Smooth muscle cell (in vitro differentiated cells): ENCODE results near the gene KDM4B. TPM values are rescaled to one million over a fixed set of nuclear protein-coding genes. Genes with fewer than 3 reads are reported as not detected.

Experiments
- DNase-seq: peaks from one replicate; lab custom pipeline; 2025; ENCODE audit not compliant: unreplicated experiment; lab: John Stamatoyannopoulos, UW
- H2AFZ ChIP-seq: fragments of 200-600 bp; sonication (generic); 2 replicates; pipeline ENCODE4 v1.6.0; 2016; ENCODE audit warnings: antibody characterized with exemption, low read depth, mild to moderate bottlenecking
- H3F3A ChIP-seq: fragments of 200-600 bp; sonication (generic); 2 replicates; pipeline ENCODE4 v1.6.0; 2017; ENCODE audit warnings: antibody characterized with exemption, low read depth
- H3K27ac ChIP-seq: fragments of 200-600 bp; sonication (generic); 2 replicates; pipeline ENCODE4 v1.5.1; 2016; ENCODE audit warnings: low read depth, mild to moderate bottlenecking
- H3K27me3 ChIP-seq: fragments of 200-600 bp; sonication (generic); 2 replicates; pipeline ENCODE4 v1.6.1; 2016; ENCODE audit warnings: low read depth, mild to moderate bottlenecking
- H3K36me3 ChIP-seq: fragments of 200-600 bp; sonication (generic); 2 replicates; pipeline ENCODE4 v1.5.1; 2016; ENCODE audit warnings: low read depth
- H3K4me1 ChIP-seq: fragments of 200-600 bp; sonication (generic); 2 replicates; pipeline ENCODE4 v1.5.1; 2016; ENCODE audit warnings: low read depth
- H3K4me2 ChIP-seq: fragments of 200-600 bp; sonication (generic); 2 replicates; pipeline ENCODE4 v1.6.0; 2016; ENCODE audit warnings: mild to moderate bottlenecking
- H3K4me3 ChIP-seq: fragments of 200-600 bp; sonication (generic); 2 replicates; pipeline ENCODE4 v1.5.1; 2016; ENCODE audit warnings: mild to moderate bottlenecking
- H3K79me2 ChIP-seq: fragments of 200-600 bp; sonication (generic); 2 replicates; pipeline ENCODE4 v1.6.0; 2016; ENCODE audit warnings: low read depth, mild to moderate bottlenecking
- H3K9ac ChIP-seq: fragments of 200-600 bp; sonication (generic); 2 replicates; pipeline ENCODE4 v1.6.0; 2016; ENCODE audit warnings: low read depth
- H3K9me3 ChIP-seq: fragments of 200-600 bp; sonication (generic); replicated peaks from 2 replicates; pipeline ENCODE4 v1.5.1; 2016; ENCODE audit warnings: low read depth
- H4K20me1 ChIP-seq: fragments of 200-600 bp; sonication (generic); 2 replicates; pipeline ENCODE4 v1.6.0; 2016; ENCODE audit warnings: low read depth
- WGBS: methylation state at CpG from one replicate; pipeline ENCODE4 v1.1.7; 2016; ENCODE audit warnings: low lambda C conversion rate; 5-methylcytosine and 5-hydroxymethylcytosine counted together
- polyA plus RNA-seq: library from polyadenylated mRNA; unstranded; fragments of >200 nt; fragmentation: Nextera tagmentation; extraction: Ambion mirVana; gene quantifications from 2 replicates; pipeline ENCODE4 v1.2.1, GENCODE V29; 2016
- total RNA-seq: library from RNA; depleted of rRNA; stranded (reverse); fragments of >200 nt; gene quantifications from 2 replicates; pipeline ENCODE4 v1.2.3, GENCODE V29; 2014
- TF ChIP-seq, protein P1 (sequence below): fragments of 200-600 bp; sonication (generic); IDR thresholded peaks from 2 replicates; pipeline ENCODE4 v1.5.1; 2017; ENCODE audit warnings: borderline replicate concordance, mild to moderate bottlenecking, antibody characterized with exemption; ENCODE audit not compliant: insufficient read depth, poor library complexity, severe bottlenecking

KDM4B gene
- total and polyA plus RNA-seq, 2 experiments from 2014 or later: 27.9 to 32.3 TPM

DNA sequence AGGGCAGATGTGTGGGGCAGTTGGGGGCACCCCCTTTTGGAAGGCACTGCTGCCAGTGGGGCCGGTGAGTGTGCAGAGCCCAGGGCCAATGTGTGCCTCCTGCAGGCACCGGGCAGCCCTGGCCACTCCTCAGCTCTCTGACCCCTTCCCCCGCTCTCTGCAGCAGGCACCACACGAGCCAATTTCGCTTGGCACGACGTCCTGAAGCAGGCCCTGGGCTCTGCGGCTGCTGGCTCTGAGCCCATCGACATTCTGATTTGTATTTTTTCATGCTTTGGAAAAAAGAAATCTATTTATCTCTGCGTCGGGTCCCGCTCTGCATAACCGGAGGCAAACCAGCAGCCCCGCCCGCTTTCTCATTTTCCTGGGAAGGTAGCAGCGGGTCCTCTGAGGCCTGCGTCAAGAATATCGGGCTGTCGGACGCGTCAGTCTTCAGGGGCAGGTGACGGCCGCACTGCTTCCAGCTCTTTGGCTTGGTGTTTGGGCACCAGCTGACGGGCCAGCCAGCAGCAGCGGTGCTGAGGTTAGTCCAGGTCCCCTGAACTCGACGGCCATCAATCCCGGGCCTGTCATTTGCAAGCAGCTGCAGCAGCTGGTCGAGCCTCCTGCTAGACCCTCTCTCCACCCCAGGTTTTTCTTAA lies 134.3 kb downstream of the KDM4B start:
- Histone ChIP-seq H3K4me3 (no peak overlapping the region), H3K36me3 (peaks cover 11% of the 10 kb centered on the region), H4K20me1 (peaks cover 78% of the 10 kb centered on the region), H3K9me3 (peaks cover 9% of the 10 kb centered on the region), H3K79me2 (no peaks in the 10 kb centered on the region), H2AFZ (no peak overlapping the region), H3K27ac (no peak overlapping the region), H3K4me2 (no peak overlapping the region), H3K4me1 (no peaks in the 10 kb centered on the region), H3K9ac (no peak overlapping the region), H3F3A (no peaks in the 10 kb centered on the region), H3K27me3 (no peaks in the 10 kb centered on the region)
- no peak for DNase-seq
- TF ChIP-seq, protein P1, sequence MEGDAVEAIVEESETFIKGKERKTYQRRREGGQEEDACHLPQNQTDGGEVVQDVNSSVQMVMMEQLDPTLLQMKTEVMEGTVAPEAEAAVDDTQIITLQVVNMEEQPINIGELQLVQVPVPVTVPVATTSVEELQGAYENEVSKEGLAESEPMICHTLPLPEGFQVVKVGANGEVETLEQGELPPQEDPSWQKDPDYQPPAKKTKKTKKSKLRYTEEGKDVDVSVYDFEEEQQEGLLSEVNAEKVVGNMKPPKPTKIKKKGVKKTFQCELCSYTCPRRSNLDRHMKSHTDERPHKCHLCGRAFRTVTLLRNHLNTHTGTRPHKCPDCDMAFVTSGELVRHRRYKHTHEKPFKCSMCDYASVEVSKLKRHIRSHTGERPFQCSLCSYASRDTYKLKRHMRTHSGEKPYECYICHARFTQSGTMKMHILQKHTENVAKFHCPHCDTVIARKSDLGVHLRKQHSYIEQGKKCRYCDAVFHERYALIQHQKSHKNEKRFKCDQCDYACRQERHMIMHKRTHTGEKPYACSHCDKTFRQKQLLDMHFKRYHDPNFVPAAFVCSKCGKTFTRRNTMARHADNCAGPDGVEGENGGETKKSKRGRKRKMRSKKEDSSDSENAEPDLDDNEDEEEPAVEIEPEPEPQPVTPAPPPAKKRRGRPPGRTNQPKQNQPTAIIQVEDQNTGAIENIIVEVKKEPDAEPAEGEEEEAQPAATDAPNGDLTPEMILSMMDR: no peak
- WGBS: 95% methylated on average over 29 of the region's 29 CpGs

DNA sequence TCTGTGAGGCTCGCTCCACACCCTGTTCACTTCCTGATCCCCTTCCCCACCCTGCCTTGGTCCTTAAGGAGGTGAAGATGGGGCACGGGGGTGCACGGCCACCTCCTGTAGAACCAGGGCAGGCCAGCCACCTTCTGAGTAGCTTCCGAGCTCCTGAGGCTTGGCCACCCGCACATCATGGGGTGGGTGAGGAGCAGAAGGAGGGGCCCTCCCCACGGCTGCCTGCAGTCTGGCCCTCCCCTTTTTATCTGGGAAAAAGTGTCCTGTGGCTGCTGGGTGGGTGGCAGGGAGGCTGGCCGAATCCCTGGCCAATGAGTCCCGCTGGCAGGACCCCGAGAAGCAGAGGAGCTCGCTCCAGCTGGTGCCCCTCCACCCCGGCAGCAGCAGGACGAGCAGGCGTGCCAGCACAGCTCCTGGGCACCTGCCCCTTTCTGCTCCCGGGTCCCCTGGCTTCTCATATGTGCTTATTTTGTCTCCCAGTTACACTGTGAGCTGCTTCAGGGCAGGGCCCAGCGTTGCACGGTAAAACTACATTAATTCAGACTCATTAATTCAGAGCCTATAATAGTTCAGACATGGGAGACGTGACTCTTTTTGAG lies 135.0 kb downstream of the KDM4B start:
- no peaks in the 10 kb centered on the region for H3K27me3 ChIP-seq
- no peak overlapping the region for H2AFZ ChIP-seq
- H3F3A ChIP-seq: no peaks in the 10 kb centered on the region
- no peak overlapping the region for H3K4me3 ChIP-seq
- no peak overlapping the region for H3K4me2 ChIP-seq
- H4K20me1 ChIP-seq: peaks cover 83% of the 10 kb centered on the region
- H3K9ac ChIP-seq: no peak overlapping the region
- no peaks in the 10 kb centered on the region for H3K79me2 ChIP-seq
- TF ChIP-seq, protein P1: no peak
- H3K9me3 ChIP-seq: peaks cover 9% of the 10 kb centered on the region
- H3K4me1 ChIP-seq: no peaks in the 10 kb centered on the region
- no peak overlapping the region for H3K27ac ChIP-seq
- WGBS: 86% methylated on average over 17 of the region's 17 CpGs
- DNase-seq: no peak
- peaks cover 6% of the 10 kb centered on the region for H3K36me3 ChIP-seq

DNA sequence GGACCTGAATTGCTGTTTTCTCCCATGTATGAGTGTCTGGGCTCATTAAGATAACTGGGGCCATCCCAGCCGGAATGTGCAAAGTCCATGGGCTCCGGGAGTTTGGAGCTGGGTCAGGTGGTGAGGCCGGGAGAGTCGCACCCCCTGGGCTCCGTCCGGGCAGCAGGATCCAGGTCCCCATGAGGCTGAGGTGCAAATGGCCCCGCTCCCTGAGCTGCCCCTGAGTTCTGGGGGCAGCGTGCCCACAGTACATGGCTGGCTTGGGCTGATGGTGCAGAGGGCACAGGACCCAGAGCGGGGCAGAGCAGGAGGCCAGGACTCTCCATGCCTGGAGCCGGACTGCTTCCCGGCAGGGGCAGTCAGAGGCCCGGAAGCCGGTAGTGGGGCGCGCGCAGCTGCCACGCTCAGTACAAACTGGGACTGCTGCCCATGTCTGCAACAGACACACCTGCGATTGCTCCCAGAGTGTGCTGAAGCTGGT lies 136.0 kb downstream of the KDM4B start:
- Histone ChIP-seq H3K4me3 (no peak overlapping the region), H3K27ac (no peak overlapping the region), H2AFZ (no peak overlapping the region), H4K20me1 (peaks cover 83% of the 10 kb centered on the region), H3K4me2 (no peak overlapping the region), H3K27me3 (no peaks in the 10 kb centered on the region), H3K79me2 (no peaks in the 10 kb centered on the region), H3K9ac (no peak overlapping the region), H3F3A (no peaks in the 10 kb centered on the region), H3K9me3 (peaks cover 2% of the 10 kb centered on the region), H3K36me3 (no peaks in the 10 kb centered on the region), H3K4me1 (no peaks in the 10 kb centered on the region)
- DNase-seq: no peak
- TF ChIP-seq, protein P1: no peak
- WGBS: 97% methylated on average over 18 of the region's 18 CpGs
